Measurements from ENCODE around the gene ZER1.
"Not testable (repeated sequence)": the region's sequence is repeated elsewhere in the genome, so short reads cannot be mapped to it uniquely, and the experiment has no call there.

Gene ZER1

DNA sequence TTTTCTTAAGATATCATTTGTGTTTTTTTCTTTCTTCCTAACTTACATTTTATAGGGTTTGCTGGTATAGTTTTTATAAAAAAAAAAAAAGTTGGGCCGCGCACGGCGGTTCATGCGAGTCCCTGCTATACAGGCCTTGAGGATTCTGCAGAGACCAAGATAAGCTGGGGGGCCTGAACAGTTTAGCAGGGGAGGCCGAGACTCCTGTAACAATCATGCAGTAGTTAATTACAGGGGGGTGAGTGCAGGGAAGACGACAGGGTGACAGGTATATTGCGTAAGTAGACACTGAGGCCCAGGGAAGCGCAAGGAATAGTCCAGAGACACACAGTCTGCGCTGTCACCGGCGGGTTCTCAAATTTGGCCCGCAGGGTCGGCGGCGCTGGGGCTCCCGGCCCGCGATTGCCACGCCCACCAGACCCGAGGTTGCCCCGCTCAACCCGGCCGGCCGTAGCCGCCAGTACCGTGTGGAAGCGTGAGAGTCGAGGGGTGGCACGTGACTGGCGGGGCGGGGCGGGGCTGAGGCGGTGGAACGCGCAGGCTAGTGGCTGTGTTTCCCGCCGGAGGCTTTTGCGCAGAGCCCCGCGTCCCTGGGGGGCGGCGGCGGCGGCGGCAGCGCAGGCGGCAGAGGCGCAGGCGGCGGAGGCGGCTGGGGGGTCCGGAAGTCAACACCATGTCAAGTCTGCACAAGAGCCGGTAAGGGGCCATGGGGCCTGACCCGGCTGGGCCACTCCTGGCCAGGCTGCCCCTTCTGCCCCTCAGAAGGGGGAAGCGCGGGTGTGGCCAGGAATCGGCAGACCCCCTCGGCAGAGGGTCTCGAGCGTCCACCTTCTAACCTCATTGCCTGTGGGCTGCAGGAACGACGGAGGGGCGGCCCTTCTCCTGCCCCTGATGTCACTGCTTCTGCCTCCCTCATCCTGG, 15.2 kb upstream of the ZER1 start, which contains the start of gene TBC1D13:
Gene TBC1D13 (plus strand): TSS at position 573 of the 921 bp plus-strand sequence. CDS start 101 bp downstream, at position 674.
- peak; percentile 78 for DNase-seq

DNA sequence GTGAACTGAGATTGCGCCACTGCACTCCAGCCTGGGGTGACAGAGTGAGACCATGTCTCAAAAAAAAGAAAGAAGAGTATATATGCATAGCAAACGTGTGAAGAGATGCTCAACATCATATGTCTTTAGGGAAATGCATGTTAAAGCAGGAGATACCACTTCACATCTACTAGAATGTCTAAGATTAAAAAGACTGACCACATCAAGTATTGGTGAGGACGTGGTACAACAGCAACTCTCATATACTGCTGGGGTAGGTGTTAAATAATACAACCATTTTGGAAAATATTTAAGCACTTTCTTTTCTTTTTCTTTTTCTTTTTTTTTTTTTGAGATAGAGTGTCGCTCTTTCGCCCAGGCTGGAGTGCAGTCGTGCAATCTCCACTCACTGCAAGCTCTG, 13.7 kb upstream of the ZER1 start:
- DNase-seq: no peak

DNA sequence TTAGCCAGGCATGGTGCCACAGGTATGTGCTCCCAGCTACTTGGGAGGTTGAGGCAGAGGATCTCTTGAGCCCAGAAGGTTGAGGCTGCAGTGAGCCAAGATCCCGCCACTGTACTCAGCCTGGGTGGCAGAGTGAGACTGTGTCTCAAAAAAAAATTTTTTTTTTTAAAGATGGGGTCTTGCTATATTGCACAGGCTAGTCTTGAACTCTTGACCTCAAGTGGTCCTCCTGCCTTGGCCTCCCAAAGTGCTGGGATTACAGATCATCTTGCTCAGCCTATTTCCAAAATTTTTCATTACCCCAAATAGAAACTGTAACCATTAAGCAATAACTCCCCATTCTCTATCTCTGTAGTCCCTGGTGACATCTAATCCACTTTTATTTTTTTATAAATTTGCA, 10.9 kb upstream of the ZER1 start:
- no peak for DNase-seq

DNA sequence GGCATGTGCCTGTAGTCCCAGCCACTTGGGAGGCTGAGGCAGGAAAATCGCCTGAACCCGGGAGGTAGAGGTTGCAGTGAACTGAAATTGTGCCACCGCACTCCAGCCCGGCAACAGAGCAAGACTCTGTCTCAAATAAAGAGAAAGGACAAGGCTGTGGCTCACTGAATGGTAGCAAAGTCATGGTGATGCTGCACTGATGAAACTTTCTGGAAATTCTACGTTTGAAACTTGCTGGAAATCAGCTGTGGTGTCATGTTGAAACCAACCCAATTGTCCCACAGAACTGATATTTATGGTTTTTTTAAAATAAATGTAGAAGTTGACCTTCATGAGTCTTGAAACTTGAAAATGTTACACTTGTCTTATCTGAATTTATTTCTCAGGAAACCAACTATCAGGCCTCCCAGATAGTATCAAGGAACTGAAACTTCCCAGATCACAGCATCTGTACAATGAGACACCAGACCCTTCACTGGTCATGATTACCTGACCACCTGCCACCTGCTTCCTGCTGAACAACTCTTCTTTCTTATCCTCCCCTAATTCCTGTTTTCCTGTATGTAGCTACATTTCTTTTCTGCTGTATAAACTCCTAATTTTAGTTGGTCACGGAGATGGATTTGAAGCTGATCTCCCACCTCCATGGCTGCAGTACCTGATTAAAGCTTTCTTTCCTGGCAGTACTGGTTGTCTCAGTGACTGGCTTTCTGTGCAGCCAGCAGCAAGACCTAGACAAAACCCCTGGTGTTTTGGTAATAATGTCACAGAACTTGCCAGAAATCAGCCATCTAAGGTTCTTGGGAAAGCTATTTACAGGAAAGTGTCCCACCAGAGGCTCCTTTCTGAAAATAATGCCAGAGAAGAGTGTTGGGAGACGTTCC, 9.7 kb upstream of the ZER1 start:
- no peak for DNase-seq

DNA sequence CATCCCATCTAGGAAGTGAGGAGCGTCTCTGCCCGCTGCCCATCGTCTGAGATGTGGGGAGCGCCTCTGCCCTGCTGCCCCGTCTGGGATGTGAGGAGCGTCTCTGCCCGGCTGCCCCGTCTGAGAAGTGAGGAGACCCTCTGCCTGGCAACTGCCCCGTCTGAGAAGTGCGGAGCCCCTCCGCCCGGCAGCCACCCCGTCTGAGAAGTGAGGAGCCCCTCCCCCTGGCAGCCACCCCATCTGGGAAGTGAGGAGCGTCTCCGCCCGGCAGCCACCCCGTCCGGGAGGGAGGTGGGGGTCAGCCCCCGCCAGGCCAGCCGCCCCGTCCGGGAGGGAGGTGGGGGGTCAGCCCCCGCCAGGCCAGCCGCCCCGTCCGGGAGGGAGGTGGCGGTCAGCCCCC, 8.4 kb upstream of the ZER1 start:
- DNase-seq: not testable (repeated sequence)

DNA sequence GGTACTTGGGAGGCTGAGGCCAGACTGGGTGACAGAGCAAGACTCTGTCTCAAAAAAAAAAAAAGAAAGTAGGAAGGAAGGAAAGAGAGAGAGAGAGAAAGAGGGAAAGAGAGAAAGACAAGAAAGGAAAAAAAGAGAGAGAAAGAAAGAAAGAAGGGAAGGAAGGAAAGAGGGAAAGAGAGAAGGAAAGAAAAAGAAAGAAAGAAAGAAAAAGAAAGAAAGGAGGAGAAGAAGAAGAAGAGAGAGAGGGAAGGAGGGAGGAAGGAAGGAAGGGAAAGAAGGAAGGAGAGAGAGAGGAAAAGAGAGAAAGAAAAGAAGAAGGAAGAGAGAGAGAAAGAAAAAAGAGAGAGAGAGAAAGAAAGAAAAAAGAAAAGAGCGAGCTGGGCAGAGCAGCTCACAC, 3.1 kb upstream of the ZER1 start:
- DNase-seq: no peak

DNA sequence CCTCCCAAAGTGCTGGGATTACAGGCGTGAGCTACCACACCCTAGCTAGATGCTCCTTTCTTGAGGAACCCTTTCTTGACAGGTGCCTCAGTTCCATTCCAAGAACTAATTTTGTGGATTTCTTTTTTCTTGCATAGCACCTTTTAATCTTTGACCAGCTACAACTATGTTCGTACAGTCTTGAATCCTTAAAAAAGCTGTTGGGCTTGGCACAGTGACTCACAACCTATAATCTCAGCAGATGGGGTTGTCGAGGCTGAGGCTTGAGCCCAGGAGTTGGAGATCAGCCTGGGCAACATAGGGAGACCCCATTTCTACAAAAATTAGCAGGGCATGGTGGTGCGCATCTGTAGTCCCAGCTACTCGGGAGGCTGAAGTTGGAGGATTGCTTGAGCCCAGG, 1.3 kb upstream of the ZER1 start:
- DNase-seq: no peak

DNA sequence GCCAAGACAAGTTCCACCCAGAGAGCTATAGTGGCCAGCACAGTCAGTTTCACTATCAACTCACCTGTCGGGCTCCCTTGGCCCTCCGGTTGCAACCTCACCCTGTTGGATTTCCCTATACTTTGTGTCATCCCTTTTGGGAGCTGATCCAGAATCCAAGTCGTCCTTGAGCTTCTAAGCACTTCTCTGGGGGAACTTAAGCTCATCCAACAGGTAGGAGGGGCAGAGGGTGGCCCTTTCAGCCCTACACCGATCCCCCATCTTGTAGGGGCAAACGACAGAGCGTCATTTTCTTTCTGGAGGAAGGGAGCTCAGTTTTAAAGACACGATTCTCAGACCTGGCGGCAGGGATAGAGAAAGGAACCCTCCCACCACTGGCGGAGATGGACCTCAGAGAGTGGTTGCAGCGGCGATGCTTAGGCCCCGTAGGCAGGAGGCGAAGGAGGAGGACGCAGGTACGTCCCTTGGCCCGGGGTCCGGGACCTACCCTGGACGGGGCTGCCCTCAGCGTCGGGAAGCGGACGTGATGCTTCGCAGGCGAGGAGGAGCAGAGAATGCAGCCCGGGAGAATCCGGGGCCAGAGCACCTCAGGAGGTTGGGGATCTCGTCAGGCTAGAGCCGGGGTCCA, 519 bp downstream of the ZER1 start:
- DNase-seq: no peak

DNA sequence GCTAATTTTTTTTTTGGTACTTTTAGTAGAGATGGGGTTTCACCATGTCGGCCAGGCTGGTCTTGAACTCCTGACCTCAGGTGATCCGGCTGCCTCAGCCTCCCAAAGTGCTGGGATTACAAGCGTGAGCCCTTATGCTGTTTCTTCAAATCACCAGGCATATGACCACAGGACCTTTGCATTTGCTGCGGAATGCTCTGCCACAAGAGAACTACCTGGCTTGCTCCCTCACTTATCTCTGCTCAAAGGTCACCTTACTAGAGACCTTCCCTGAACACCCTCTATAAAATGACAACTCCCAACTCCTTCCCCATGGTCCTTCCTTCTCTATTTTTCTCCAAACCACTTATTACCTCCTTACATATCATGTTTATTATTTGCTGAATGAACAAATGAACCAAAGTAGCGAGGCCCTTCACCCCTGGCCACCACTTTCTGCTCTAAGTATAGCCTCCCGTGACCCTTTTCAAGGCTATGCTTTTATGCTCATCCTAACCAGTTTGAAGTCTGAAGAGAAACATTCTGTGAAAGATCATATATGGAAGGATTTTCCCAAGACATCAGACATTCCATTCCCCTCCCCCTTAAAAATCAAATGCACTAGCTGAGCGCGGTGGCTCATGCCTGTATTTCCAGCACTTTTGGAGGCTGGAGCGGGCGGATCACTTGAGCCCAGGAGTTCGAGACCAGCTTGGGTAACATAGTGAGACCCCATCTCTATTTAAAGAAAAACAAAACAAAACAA, 1.3 kb downstream of the ZER1 start:
- DNase-seq: no peak

DNA sequence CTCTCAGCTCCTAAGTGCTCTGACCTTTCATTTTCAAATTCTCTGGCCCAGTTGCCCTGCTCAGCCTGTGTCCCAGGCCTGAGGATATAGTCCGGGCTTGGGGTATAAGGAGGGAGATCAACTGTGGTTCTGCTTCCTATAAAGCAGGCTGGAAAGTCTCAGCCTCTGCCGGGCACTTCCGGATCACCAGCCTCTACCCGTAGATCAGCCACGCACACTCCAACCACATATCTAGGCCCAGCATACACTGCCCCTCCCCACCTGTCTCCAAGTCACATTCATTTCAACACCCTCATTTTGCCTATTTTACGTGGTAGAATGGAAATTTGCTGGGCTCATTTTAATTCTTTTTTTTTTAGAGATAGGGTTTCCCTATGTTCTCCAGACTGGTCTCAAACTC, 3.1 kb downstream of the ZER1 start:
- DNase-seq: no peak

DNA sequence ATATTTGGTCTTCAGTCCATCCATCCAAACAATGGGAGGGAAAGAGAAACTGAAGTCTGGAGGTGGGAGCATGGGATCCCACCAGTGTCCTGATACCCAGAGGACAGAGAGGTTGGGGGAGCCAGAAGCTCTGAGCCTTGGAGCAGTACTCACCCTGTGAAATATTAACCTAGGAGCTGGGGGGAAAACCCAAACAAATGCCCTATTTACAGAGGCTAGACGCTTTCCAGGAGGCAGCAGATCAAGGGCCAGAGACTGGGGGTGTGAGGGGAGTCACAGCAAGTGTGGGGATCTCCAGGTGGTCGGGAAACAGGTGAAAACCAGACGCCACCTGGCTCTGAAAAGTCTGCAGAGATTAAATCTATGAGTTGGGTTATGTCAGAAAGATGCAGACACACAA, 6.2 kb downstream of the ZER1 start:
- DNase-seq: no peak

DNA sequence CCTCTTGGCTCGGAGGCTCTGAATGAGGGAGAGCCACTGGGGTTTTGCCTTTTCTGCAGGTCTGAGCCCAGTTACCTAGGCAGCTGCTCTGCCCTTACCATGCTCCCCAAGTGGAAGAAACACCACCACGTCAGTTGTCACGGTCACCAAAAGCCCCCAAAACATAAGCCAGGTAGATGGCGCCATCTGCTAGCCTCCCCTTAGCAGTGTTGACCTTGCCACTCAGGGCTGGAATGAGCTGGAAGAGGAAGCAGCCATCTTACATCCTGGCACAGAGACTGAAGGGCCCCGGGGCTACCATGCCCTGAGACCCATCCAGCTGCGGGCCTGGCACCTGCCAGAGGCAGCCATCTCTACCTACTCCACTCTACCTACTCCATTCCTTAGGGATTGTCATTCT, 7.4 kb downstream of the ZER1 start:
- no peak for DNase-seq

DNA sequence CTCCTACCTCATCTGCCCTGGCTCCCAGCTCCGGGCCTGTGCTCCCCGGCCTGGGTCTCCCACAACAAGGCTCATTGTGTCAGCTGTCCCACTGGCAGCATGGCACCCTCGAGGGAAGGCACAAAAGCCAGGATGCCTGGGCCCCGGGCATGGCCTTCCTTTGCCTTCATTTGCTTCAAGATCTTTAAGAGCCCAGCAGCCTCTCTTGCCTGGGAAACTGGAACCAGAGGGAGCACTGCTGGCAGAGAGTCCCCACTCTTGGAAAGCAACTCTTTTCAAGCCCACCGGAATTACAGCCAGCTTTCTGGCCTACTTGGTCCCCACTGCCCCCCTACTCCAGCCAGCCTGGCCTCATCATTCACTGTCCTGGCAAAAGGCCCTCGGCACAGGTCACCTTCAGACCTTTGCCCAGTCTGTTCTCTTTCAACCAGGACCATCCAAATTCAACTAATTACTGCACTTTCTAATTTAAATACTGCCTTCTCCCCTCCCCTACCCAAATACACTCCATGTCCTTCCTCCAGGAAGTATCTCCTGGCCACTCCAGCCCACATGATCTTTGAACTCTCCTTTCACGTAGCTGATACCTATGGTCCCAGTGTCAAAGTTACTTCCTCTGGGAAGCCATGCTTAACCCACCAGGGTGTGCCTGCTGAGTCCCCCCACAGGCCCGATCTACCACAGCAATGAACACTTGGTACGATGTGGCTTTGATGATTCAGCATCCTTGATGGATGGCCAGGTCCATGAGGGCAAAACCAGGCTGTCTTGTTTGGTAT, 8.9 kb downstream of the ZER1 start:
- DNase-seq: no peak

DNA sequence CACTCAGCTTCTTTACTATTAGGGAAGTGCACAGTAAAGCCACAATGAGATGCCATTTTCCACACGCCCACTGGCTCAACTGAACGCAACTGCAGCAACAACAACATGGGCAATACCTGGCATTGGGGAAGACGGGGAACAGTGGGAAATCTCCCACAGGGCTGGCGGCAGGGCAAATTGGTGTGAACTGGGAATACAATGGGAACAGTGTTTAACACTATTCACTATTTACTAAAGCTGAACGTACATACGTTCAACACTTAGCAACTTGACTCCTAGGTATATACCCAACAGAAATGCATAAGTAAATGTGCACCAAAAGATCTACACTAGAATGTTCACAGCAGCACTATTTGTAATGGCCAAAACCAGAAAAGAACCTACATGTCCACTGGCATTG, 14.1 kb downstream of the ZER1 start:
- no peak for DNase-seq

DNA sequence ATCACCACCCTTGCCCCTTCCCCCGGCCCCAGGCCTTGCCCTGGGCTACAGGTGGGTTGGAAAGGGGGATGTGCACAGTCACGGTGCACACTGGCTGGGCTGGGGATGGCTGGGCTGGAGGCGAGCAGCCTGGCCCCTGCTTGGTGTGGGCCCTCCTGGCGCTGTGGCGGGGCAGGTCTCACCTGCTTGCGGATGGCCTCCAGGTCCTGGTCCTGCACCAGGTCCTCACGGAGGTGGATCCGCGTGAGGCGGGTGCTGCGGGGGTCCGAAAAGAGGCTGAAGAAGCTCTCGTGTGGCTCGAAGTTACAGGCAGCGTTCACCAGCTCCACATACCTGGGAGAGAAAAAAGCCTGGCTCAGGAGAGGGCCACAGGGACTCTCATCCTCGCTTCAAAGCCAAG, 18.1 kb downstream of the ZER1 start:
- no peak for DNase-seq

DNA sequence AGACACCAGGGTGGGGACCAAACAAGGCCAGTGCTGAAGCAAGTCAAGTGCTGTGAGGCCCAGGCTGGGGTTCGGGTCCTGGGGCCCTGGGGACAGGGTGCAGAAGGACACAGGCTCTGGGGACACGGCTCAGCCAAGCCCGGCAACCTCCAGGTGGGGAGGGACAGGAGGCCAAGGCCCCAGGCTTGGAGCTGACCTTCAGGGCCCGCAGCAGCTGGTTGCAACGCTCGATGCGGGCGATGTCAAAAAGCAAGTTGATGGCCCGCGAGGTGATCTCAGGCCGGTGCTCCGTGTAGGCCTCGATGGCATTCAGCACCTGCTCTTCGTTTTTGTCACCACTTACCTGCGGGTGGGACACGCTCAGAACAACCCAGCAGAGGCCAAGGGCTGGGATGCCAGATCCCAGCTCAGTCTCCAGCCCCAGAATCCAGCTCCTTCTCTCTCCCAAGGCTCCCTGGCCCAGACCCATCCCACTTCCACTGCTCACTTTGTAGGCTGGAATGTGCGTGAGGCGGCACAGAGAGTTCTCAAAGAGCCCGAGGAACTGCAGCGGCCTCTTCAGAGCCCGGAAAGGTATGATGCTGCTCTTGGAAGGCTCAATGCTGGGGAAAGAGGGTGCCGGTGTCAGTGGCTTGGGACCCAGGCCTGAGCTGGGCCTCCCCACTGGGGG, 20.7 kb downstream of the ZER1 start:
- no peak for DNase-seq

DNA sequence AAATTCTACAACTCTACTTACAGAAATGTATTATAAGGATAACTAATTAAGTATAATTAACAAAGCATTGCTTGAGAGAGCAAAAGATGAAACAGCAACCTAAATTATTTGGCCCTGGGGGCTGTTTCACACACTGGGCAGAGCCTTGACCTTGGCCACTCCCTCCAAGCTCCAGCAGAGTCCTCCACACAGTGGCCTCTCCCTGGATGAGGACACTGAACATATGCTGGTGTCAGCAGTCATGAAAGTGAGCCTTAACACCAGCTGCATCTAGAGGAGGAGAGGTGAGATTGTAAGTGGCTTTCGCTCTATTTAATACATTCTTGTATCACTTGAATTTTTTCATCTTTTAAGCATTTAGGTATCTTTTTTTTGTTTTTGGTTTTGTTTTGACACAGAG, 24.5 kb downstream of the ZER1 start:
- no peak for DNase-seq

DNA sequence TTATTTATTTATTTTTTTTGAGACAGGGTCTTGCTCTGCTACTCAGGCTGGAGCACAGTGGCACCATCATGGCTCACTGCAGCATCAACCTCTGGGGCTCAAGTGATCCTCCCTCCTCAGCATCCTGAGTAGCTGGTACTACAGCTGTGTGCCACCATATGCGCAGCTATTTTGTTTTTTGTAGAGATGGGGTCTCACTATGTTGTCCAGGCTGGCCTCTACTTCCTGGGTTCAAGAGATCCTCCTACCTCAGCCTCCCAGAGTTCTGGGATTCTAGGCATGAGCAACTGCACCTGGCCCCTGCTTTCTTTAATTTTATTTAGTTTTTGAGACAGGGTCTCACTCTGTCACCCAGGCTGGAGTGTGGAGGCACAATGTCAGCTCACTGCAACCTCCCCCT, 28.3 kb downstream of the ZER1 start:
- no peak for DNase-seq

DNA sequence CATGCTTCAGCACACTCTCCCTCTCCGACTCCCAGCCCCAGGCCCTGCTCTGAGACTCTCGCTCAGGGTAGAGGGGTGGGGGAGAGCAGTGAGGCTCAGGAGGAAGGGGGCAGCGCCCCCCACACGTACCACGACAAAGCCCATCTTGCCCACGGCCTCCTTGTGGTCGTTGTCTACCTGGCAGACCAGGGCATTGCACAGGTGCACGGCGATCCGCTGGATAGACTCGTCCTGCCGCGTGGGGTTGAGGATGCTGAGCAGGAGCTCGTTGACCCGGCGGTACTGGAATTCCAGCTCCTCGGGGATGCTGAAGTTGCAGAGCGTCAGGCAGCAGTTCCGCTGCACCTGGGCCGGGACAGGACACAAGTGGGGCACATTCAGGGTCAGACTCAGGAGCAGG, 29.3 kb downstream of the ZER1 start:
- no peak for DNase-seq

DNA sequence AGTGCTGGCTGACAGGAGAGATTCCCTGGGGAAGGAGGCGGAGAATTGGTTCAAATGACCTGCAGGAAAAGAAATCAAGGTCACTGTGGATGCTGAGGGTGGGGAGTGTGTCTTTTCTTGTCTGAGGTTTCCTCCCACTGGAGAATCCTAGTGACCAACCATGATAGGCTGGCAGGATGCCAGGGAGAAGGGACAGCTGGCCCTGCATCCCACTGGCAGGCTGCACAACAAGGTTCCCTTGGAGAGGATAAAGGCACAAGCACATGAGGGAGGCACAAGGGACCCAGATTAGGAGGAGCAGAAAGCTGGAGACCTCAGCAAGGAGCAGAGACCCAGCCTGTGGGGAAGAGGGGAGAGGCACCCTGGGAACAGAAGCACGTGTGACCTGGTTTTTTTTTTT, 36.4 kb downstream of the ZER1 start:
- no peak for DNase-seq

DNA sequence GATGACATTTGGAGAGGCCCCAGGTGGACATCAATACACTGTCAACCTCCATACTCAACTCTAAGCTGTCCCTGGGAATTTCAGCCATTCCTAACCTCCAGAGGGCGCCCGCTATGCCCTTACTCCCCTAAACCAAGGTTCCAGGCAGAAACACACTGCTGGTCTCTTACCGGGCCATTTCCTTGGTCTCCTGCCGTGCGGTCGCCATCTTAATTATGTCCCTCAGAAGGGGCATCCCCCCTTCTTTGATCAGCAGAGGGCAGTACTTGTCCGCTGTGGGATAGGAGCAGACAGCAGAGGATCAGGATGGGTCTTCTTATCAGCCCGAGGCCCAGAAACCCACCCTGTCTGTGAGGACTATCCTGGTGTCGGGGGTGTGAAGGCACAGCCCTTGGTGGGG, 38.5 kb downstream of the ZER1 start:
- no peak for DNase-seq
